ENCODE results near the gene COMMD10.

The COMMD10 gene

DNA sequence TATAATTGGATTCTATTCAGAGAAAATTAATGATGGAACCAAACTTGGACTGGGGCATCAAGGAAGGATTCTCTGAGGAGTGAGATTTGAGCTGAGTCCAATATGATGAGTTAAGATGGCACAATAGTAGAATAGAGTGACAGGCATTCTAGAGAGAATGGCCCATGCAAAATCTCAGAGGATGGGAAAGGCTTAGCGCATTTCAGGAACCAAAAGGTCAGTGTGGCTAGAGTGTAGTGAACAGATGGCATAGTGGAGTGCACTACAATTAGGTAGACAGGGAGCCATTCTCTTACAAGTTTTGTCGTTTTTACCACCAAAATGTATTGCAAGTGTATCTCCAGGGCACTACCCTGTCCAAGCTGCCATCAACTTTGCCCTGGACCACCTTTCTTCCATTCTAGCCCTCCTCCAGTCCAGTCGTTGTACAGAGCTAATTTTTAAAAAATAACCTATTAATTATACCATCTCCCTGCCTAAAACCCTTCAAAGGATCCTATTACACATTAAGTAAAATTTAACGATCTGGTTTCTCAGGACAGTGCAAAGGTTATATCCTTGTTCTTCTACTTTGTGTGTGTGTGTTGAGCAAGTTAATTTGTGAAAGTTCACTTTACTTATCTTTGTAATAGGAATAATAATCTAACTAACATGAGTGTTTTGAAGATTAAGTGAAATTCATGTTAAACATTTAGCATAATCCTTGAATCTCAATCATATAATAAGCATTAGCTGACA is 211.7 kb downstream of the COMMD10 start:
- no peak for DNase-seq

DNA sequence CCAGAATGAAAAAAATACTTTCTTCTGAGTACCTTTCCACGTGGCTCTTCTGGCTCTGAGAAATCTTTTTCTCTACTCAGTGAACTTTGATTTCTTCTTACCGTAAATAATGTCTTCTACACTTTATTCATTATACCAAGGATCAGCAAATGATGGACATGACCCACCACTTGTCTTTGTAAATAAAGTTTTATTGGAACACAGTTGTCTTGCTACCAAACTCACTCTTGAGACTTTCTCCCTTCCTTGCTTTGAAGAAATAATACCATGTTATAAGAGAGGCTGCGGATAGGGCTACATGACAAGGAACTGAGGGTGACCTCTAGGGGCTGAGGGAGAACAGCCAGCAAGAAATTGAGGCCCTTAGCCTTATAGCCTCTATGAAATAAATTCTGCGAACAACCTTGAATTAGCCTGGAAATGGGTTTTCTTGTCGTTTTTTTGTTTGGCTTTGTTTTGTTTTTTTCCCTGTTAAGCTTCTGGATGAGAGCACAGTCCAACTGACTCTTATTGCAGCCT is 212.5 kb downstream of the COMMD10 start:
- no peak for DNase-seq

DNA sequence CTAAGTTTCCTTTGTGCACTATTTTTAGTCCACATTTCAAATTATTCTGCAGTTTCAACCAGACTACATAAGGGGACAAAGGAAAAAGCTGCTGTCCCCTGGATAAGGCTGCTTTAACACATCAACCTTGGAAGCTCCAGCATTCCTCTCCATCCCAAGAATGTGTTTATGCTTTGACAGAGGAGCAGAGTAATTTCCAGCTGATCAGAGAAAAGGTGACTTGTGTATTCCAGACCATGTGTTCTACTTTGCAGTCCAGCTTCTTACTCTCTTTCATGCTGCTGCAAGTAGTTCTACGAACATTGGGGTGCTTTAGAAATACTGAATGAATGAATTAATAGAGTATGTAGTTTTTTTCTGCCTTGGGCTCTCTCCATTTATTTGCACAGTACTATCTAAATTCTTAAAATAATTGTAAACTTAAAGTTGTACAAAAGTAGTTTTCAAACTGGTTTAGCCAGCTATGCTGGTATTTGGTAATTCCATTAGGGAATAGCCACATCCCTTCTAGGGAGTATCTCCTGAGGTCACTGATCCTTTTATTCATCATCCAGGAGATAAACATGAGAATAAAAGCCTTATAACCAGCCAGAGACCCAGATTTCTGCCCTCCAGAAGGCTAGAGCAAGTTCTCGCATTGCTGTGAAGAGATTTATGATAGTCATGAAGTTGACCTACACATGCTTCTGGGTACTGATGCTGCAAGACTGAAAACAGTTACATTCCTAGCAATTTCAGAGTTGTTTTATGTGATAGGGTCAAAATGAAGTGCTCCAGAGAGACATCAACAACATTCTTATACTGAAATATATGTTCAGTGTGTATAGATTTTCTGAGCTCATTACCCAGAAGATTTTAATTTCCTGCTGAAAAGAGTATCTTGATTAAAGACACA is 215.2 kb downstream of the COMMD10 start:
- DNase-seq: no peak

DNA sequence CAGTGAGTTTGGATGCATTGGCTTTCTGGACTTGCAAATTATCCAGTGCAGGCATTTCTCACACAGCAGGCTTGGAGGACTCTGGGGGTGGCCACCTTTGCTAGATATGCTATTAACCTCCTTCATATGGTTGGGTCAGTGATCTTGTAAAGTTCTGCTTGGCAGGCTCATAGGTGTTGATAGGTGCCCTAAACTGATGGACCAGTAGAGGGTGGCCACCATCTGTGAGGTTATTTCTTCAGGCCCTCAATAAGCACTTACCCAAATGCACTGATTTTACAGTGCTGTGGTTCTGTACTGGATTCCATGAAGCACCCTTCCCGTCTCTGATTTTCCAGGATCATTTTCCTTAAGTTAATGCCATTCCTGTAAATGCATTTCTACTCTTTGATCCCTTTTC is 216.3 kb downstream of the COMMD10 start:
- no peak for DNase-seq

DNA sequence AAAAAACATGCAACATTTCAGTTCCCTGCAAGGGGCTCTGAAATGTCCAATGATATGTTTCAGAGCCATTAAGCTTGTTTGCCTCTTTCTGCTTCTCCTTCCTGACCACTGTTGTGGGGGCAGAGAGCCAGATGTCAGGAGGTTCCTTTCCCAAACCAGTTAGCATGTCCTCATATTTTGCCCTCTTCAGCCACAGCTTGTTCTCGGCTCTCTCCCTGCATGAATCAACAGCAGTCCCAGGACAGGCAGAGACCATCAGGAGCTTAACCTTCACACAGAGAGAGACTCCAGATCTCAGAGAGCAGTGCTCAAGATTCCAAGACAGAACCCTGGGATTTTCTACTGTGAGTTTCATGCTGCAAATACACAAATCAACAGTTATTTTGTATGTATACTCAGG is 218.5 kb downstream of the COMMD10 start:
- no peak for DNase-seq

DNA sequence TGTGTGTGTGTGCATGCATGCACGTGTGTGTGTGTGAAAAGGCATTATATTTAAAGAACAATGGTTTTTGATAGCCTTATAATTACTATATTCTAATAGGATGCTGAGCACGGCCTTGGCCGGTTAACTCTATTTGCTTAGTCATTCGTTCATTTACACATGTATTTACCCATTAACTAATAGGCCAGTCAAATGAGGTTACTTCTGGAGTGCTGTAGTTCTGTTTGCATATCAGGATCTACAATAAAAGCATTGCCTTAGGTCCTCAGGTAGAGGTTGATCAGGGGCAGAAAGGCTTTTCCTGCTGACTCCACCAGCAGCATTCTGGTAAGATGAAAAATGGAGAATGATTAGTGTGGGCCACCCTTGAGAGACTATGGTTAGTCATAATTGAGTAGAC is 219.0 kb downstream of the COMMD10 start:
- peak; percentile 25 for DNase-seq

- no peak for DNase-seq
These were observed 221.1 kb downstream of the COMMD10 start for GRCh38 chr5:116305899-116306298.

DNA sequence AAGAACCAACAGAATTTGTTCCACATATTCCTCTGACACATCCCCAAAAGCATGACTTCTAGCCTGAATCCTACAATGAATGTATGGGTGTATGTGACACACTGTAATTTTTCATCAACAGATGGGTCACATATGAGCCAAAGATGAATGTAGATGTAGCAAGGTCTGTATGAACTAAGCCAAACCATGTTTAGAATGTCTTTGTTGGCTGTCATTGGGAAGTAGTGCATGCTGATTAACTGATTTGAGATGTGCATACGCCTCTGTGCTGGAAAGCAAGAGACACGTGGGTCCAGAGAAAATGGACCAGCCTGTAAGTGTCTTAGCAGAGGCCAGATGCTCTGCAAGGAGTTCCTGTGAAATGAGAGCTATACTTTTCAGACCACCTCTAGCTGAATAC is 222.0 kb downstream of the COMMD10 start:
- no peak for DNase-seq

GRCh38 chr5:116308391-116308790 is 223.6 kb downstream of the COMMD10 start:
- no peak for DNase-seq

DNA sequence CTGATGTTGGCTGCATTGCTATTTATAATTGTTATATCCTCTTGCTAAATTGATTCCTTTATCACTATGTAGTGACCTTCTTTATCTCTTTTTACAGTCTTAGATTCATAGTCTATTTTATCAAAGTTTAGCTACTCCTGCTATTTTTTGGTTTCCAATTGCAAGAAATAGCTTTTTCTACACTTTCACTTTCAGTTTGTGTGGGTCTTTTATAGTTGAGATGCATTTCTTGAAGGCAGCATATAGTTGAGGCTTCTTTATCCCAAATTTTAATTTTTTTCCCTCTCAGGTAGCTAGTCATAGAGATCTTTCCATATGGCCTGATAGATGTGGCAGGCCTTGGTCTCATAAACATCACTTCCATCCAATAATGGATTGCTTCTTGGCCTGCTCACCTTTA is 228.5 kb downstream of the COMMD10 start:
- no peak for DNase-seq

DNA sequence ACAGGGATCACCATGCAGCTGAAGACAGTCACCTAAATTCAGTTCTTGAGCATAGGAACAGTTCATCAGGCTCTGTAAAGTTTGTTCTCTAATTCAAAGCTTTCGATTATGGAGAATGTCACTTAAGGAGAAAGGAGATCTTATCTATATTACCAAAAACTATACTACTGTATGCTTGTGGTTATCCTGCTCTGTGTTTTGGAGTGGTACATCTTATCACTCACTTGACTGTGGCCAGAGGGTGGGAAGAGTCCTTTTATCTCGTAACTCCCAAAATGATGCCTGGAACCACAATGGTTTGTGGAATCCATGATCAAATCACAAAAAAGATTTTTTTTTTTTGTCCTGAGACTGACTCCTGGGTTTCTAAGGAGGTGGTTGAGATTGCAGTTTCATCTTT is 230.7 kb downstream of the COMMD10 start:
- DNase-seq: no peak

DNA sequence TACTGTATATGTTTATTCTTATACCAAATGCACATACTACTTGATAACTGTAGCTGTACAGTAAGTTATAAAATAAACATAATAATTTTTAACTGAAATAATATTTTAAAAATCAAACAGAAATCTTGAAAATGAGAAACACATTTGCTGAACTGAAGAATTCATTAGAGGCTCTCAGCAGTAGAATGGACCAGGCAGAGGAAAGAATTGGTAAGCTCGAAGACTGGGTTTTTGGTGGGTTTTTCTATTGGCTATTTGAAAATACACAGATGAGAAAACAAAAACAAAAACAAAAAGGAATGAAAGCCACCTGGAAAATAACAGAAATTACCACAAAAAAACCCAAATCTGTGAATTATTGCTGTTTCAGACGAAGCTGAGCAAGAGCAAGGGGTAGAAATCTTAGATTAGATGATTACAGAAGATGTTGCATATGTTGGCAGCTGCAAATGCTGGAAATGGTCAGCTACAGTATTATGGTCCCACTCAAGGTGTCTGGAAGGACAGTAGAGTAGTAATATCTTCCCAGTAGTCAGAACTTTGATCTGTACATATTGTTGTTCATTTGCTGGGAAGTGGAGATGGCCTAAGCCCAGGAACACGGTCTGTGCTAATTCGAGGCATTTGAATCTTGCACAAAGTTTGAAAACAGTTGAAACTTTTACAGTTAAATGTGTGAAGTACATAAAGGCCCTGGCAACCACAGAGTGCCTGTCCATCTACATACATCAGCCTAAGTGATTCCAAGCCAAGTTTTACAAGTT is 233.4 kb downstream of the COMMD10 start:
- DNase-seq: no peak

DNA sequence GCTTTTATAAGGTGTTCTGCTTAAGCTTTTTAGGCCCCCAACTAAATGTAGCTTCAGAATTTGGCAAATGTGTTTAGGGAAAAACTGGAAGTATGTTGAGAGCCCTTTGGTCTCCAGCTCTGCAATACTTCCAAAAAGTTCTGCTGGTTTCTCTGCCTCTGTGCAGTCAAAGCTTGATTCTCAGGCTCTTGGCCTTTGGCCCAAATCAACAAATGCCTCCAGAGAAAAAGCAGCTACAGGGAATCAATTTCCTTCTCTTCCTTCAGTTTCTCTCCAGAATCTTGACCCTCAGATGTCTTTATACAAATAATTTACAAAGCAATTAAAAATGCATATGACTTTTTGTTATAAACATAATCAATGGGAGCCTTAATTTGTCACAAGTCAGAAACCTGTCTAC is 235.7 kb downstream of the COMMD10 start:
- DNase-seq: no peak

- no peak for DNase-seq
These were observed 244.7 kb downstream of the COMMD10 start for GRCh38 chr5:116329503-116329902.

DNA sequence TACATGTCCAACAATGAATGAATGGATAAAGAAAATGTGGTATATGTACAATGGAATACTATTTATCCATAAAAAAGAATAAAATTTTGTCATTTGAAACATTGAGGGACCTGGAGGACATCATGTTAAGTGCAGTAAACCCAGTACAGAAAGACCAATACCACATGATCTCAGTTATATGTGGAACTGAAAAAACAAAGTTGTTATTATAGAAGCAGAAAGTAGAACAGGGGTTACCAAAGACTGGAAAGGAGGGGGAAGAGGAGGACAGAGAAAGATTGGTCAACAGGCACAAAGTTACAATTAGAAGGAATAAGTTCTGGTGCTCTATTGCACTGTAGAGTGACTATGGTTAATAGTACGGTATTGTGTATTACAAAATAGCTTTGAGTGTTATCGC is 256.0 kb downstream of the COMMD10 start:
- no peak for DNase-seq

Data from DMS153 (cell line).